ENCODE measurements around the gene FSTL4.

GRCh38 chr5:133347039-133347438 is 265.3 kb downstream of the FSTL4 start:
- TF ChIP-seq CTCF (IDR thresholded peaks at IDR 0.05; ENCODE audit: poor library complexity, severe bottlenecking): no peak
- TF ChIP-seq EZH2 (IDR thresholded peaks at IDR 0.05; ENCODE audit: borderline replicate concordance, insufficient read depth, low read length, poor library complexity, severe bottlenecking): no peak

Measured in neural cell (in vitro differentiated cells).